GM23248 (cell line): ENCODE data around the gene VWA7. TPM values are rescaled to one million over a fixed set of nuclear protein-coding genes. Genes with fewer than 3 reads are reported as not detected.
A peak's percentile ranks its signal among the peaks of the same experiment; 100 is the strongest.

Source experiments
- DNase-seq: peaks from one replicate; pipeline ENCODE4 v3.0.0-alpha.2; 2015
- H2AFZ ChIP-seq: fragments of 200-600 bp; sonication (generic); 2 replicates; pipeline ENCODE4 v1.6.1; 2016; ENCODE audit warnings: antibody characterized with exemption
- H3F3A ChIP-seq: fragments of 200-600 bp; sonication (generic); 2 replicates; pipeline ENCODE4 v1.6.1; 2016; ENCODE audit warnings: mild to moderate bottlenecking, antibody characterized with exemption, mixed run types; ENCODE audit not compliant: insufficient read depth
- H3K27ac ChIP-seq: fragments of 200-600 bp; sonication (generic); 2 replicates; pipeline ENCODE4 v1.5.1; 2016; ENCODE audit warnings: mild to moderate bottlenecking
- H3K27me3 ChIP-seq: fragments of 200-600 bp; sonication (generic); replicated peaks from 2 replicates; pipeline ENCODE4 v1.6.1; 2016; ENCODE audit warnings: mild to moderate bottlenecking; ENCODE audit not compliant: insufficient read depth
- H3K36me3 ChIP-seq: fragments of 200-600 bp; sonication (generic); 2 replicates; pipeline ENCODE4 v1.6.1; 2016; ENCODE audit warnings: low read depth, mild to moderate bottlenecking
- H3K4me1 ChIP-seq: fragments of 200-600 bp; sonication (generic); 2 replicates; pipeline ENCODE4 v1.6.1; 2016; ENCODE audit warnings: mild to moderate bottlenecking; ENCODE audit not compliant: insufficient read depth
- H3K4me2 ChIP-seq: fragments of 200-600 bp; sonication (generic); one replicate; pipeline ENCODE4 v1.6.1; 2016; ENCODE audit warnings: mild to moderate bottlenecking; ENCODE audit not compliant: unreplicated experiment
- H3K4me3 ChIP-seq: fragments of 200-600 bp; sonication (generic); 2 replicates; pipeline ENCODE4 v1.5.1; 2016; ENCODE audit warnings: mild to moderate bottlenecking
- H3K79me2 ChIP-seq: fragments of 200-600 bp; sonication (generic); 2 replicates; pipeline ENCODE4 v1.6.1; 2016; ENCODE audit warnings: mild to moderate bottlenecking; ENCODE audit not compliant: insufficient read depth
- H3K9ac ChIP-seq: fragments of 200-600 bp; sonication (generic); 2 replicates; pipeline ENCODE4 v1.6.1; 2016; ENCODE audit warnings: mild to moderate bottlenecking
- H3K9me2 ChIP-seq: fragments of 200-600 bp; sonication (generic); 2 replicates; pipeline ENCODE4 v1.6.1; 2016; ENCODE audit warnings: mixed run types, mild to moderate bottlenecking, moderate library complexity; ENCODE audit not compliant: insufficient read depth
- H3K9me3 ChIP-seq: fragments of 200-600 bp; sonication (generic); one replicate; pipeline ENCODE4 v1.6.1; 2017; ENCODE audit warnings: low read depth
- H4K20me1 ChIP-seq: fragments of 200-600 bp; sonication (generic); 2 replicates; pipeline ENCODE4 v1.6.0; 2016; ENCODE audit not compliant: insufficient read depth
- EZH2 ChIP-seq: fragments of 200-600 bp; sonication (generic); IDR thresholded peaks from 2 replicates; pipeline ENCODE4 v1.6.1; 2018; ENCODE audit warnings: antibody characterized with exemption, mild to moderate bottlenecking; ENCODE audit not compliant: insufficient read depth, poor library complexity, severe bottlenecking
- EZH2phosphoT487 ChIP-seq: fragments of 200-600 bp; sonication (generic); IDR thresholded peaks from 2 replicates; pipeline ENCODE4 v1.6.1; 2018; ENCODE audit warnings: antibody characterized with exemption, moderate library complexity, mild to moderate bottlenecking, low read depth; ENCODE audit not compliant: insufficient read depth
- WGBS, 2 experiments: methylation state at CpG; one replicate each; pipeline ENCODE4 v1.1.6; 2015 to 2017; ENCODE audit warnings: low lambda C conversion rate in 2 of 2, low coverage in 1 of 2; ENCODE audit errors: missing lambda C conversion rate in 2 of 2; 5-methylcytosine and 5-hydroxymethylcytosine counted together
- in situ Hi-C: fragments of 300-500 bp; cut with MboI; formaldehyde crosslinking; loops from 2 replicates; pipeline ENCODE4 v1.15.0; 2020
- polyA plus RNA-seq: library from polyadenylated mRNA; unstranded; fragments of >200 nt; fragmentation: Nextera tagmentation; extraction: Ambion mirVana; gene quantifications from 2 replicates; pipeline ENCODE4 v1.2.1, GENCODE V29; 2016
- total RNA-seq: library from RNA; depleted of rRNA; stranded (reverse); fragments of >200 nt; shearing (Covaris generic); gene quantifications from 2 replicates; pipeline ENCODE4 v1.2.3, GENCODE V29; 2014

The VWA7 gene
- total and polyA plus RNA-seq, 2 experiments from 2014 or later = 0.54 to 0.56 TPM

GRCh38 chr6:31797588-31797987 is 20.5 kb upstream of the VWA7 start:
- Histone ChIP-seq H3K27ac (no peak overlapping the region), H3K9me3 (no peaks in the 10 kb centered on the region), H4K20me1 (no peaks in the 10 kb centered on the region), H3K9ac (no peak overlapping the region), H3K9me2 (no peaks in the 10 kb centered on the region), H3K4me3 (no peak overlapping the region), H3F3A (peaks cover 23% of the 10 kb centered on the region), H3K36me3 (no peaks in the 10 kb centered on the region; the same call in 1 of the 2 replicates), H3K79me2 (peaks cover 34% of the 10 kb centered on the region), H3K4me1 (peaks cover 6% of the 10 kb centered on the region; the same call in 1 of the 2 replicates), H3K27me3 (no peaks in the 10 kb centered on the region), H3K4me2 (no peak overlapping the region), H2AFZ (no peak overlapping the region)
- in situ Hi-C loops = no loop called here
- TF ChIP-seq EZH2phosphoT487 = no peak
- no peak for TF ChIP-seq EZH2
- DNase-seq = no peak
- 65 to 68% methylated on average over 5 of the region's 5 CpGs for WGBS, 2 experiments

- Histone ChIP-seq H3K9me2 (no peaks in the 10 kb centered on the region), H3K36me3 (no peaks in the 10 kb centered on the region; the same call in 1 of the 2 replicates), H3K9ac (no peak overlapping the region), H3K4me2 (no peak overlapping the region), H3K27ac (no peak overlapping the region), H3K4me1 (peaks cover 6% of the 10 kb centered on the region; the same call in 1 of the 2 replicates), H3K79me2 (peaks cover 39% of the 10 kb centered on the region), H4K20me1 (no peaks in the 10 kb centered on the region), H3K9me3 (no peaks in the 10 kb centered on the region), H3K27me3 (no peaks in the 10 kb centered on the region), H2AFZ (no peak overlapping the region), H3F3A (peaks cover 23% of the 10 kb centered on the region), H3K4me3 (no peak overlapping the region)
- WGBS, 2 experiments = 79 to 88% methylated on average over 2 of the region's 2 CpGs
- DNase-seq = no peak
- in situ Hi-C loops = no loop called here
- TF ChIP-seq EZH2 (no peak), EZH2phosphoT487 (no peak)
Observed at GRCh38 chr6:31796993-31797385, 19.9 kb upstream of the VWA7 start.

DNA sequence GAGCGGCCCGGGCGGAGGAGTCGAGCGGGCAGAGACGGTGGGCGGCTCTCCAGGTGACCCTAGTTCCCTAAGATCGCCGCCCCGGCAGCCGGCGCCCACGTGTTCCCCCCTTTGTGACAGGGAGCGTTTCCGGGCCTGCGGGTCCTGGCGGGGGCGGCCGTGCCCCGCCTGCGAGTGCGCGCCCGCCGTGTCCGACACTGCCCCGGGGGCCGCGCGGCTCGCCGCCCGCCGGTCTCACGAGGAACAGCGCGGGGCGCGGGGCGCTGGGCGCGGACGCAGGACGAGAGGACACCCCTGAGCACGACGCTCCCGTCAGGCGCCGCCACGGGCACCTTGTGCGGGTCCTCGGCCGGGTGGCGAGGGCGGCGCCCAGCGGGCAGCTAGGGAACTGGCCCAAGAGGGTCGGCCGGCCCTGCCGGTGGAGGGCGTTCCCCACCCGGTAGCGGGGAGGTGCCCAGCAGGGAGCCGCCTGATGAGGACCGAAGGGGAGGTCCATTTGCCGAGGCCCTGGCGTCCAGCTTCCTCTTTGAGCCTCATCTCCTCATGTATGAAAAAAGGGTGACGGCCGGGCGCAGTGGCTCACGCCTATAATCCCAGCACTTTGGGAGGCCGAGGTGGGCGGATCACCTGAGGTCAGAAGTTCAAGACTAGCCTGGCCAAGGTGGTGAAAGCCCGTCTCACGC is 18.6 kb upstream of the VWA7 start, which contains the start of gene VARS1:
TSS of gene VARS1 (minus strand) at position 137 of the 683 bp plus-strand sequence. CDS start 535 bp downstream, outside the sequence.
- peak; percentile 95 for DNase-seq
- WGBS, 2 experiments = 1 to 2% methylated on average over 46 to 56 of the region's 75 CpGs
- H3K27ac ChIP-seq = peak within 1 kb of the TSS; percentile 85

GRCh38 chr6:31794866-31795615 is 17.9 kb upstream of the VWA7 start:
- Histone ChIP-seq H3K79me2 (peaks cover 52% of the 10 kb centered on the region), H3K27me3 (no peaks in the 10 kb centered on the region), H3K36me3 (peaks cover 9% of the 10 kb centered on the region; the same call in 1 of the 2 replicates), H4K20me1 (no peaks in the 10 kb centered on the region), H3K4me2 (peak overlapping the region; percentile 89), H3K9me2 (no peaks in the 10 kb centered on the region), H3K9me3 (no peaks in the 10 kb centered on the region), H3K4me3 (peak overlapping the region; percentile 94), H3K4me1 (peaks cover 6% of the 10 kb centered on the region; the same call in 1 of the 2 replicates), H3F3A (peaks cover 23% of the 10 kb centered on the region), H3K9ac (peak overlapping the region; percentile 93), H3K27ac (peak overlapping the region; percentile 85), H2AFZ (peak overlapping the region; percentile 92)
- DNase-seq = peak; percentile 78
- in situ Hi-C loops = no loop called here
- TF ChIP-seq EZH2 (no peak), EZH2phosphoT487 (no peak)
- 1 to 2% methylated on average over 44 of the region's 44 CpGs for WGBS, 2 experiments

More for the DNA sequence above, 18.6 kb upstream of the VWA7 start, which contains the start of gene VARS1:
- Histone ChIP-seq H3K9me3 (no peaks in the 10 kb centered on the region), H4K20me1 (no peaks in the 10 kb centered on the region), H3K9ac (peak within 1 kb of the TSS; percentile 93), H3K27me3 (no peaks in the 10 kb centered on the region), H3K9me2 (no peaks in the 10 kb centered on the region), H3K79me2 (peaks cover 45% of the 10 kb centered on the region), H3K4me1 (peaks cover 6% of the 10 kb centered on the region; the same call in 1 of the 2 replicates), H3K4me2 (peak within 1 kb of the TSS; percentile 89), H3F3A (peaks cover 23% of the 10 kb centered on the region), H2AFZ (peak within 1 kb of the TSS; percentile 92), H3K4me3 (peak within 1 kb of the TSS; percentile 94), H3K36me3 (peaks cover 2% of the 10 kb centered on the region; the same call in 1 of the 2 replicates)
- no peak for TF ChIP-seq EZH2
- TF ChIP-seq EZH2phosphoT487 = no peak
- in situ Hi-C loops = no loop called here
